GM21737 (cell line): ENCODE data around the gene RNF166.

Source experiments
- ATAC-seq: cut with Tn5 transposase; IDR thresholded peaks from one replicate; pipeline ENCODE4 v1.9.1; 2021; ENCODE audit warnings: mild to moderate bottlenecking, moderate library complexity; ENCODE audit not compliant: unreplicated experiment

Gene RNF166

GRCh38 chr16:88725609-88726407 lies 19.6 kb upstream of the RNF166 start:
- ATAC-seq, result no peak

- ATAC-seq, result no peak
Measured at GRCh38 chr16:88724855-88725555, 18.8 kb upstream of the RNF166 start.

GRCh38 chr16:88723911-88724310 lies 17.7 kb upstream of the RNF166 start:
- ATAC-seq, result no peak

GRCh38 chr16:88723507-88723887 lies 17.3 kb upstream of the RNF166 start:
- ATAC-seq, result no peak

GRCh38 chr16:88722784-88723506 lies 16.7 kb upstream of the RNF166 start:
- ATAC-seq, result no peak

- no peak for ATAC-seq
Measured at GRCh38 chr16:88721815-88722755, 15.9 kb upstream of the RNF166 start.

- ATAC-seq, result no peak
Measured at GRCh38 chr16:88721236-88721635, 15.0 kb upstream of the RNF166 start.

- no peak for ATAC-seq
Measured at GRCh38 chr16:88720396-88720970, 14.3 kb upstream of the RNF166 start.

GRCh38 chr16:88719933-88720296 lies 13.7 kb upstream of the RNF166 start:
- ATAC-seq, result no peak

- ATAC-seq, result no peak
Measured at GRCh38 chr16:88719267-88719932, 13.2 kb upstream of the RNF166 start.

- no peak for ATAC-seq
Measured at GRCh38 chr16:88718178-88718577, 12.0 kb upstream of the RNF166 start.

GRCh38 chr16:88716601-88717001 lies 10.4 kb upstream of the RNF166 start:
- ATAC-seq, result no peak

GRCh38 chr16:88716201-88716600 lies 10.0 kb upstream of the RNF166 start:
- no peak for ATAC-seq

- ATAC-seq, result no peak
Measured at GRCh38 chr16:88715312-88716190, 9.3 kb upstream of the RNF166 start.

- no peak for ATAC-seq
Measured at GRCh38 chr16:88714420-88715302, 8.5 kb upstream of the RNF166 start.

- no peak for ATAC-seq
Measured at GRCh38 chr16:88713568-88714419, 7.6 kb upstream of the RNF166 start.

GRCh38 chr16:88713054-88713453 lies 6.8 kb upstream of the RNF166 start:
- ATAC-seq, result no peak
